SK-N-SH (cell line): ENCODE measurements around the gene CCDC69. TPM values are rescaled to one million over a fixed set of nuclear protein-coding genes. Genes with fewer than 3 reads are reported as not detected.

Source experiments
- CTCF ChIA-PET: fragments of 300-600, 350-600 bp; formaldehyde crosslinking; extraction: SDS; loops from one replicate; lab custom pipeline; 2021; lab: Yijun Ruan, JAX
- POLR2A ChIA-PET: fragments of 350-600 bp; sonication (Branson Sonifier 250); formaldehyde crosslinking; extraction: SDS; loops from one replicate; lab custom pipeline; 2020; ENCODE audit warnings: antibody characterized with exemption, inconsistent platforms; lab: Yijun Ruan, JAX
- DNase-seq: peaks from one replicate; pipeline ENCODE4 v3.0.0; 2012
- H2AFZ ChIP-seq: fragments of 200-600 bp; sonication (generic); 2 replicates; pipeline ENCODE4 v1.8.1; 2016; ENCODE audit warnings: antibody characterized with exemption, mild to moderate bottlenecking, low read depth
- H3F3A ChIP-seq: fragments of 200-600 bp; sonication (generic); replicated peaks from 2 replicates; pipeline ENCODE3; 2016; ENCODE audit warnings: antibody characterized with exemption, mild to moderate bottlenecking; ENCODE audit not compliant: insufficient read depth
- H3K27ac ChIP-seq, 2 experiments: fragments of 200-500 bp in 1 of 2; fragments of 200-600 bp in 1 of 2; sonication (Bioruptor generic) in 1 of 2; sonication (generic), shearing (Covaris generic) in 1 of 2; 2 replicates each; pipeline versions ENCODE4 v1.5.1 to v1.6.1; 2014 to 2016; ENCODE audit warnings: low read depth in 2 of 2, inconsistent platforms in 1 of 2, low read length in 1 of 2, mild to moderate bottlenecking in 1 of 2, mixed read lengths in 1 of 2
- H3K27me3 ChIP-seq: fragments of 200-600 bp; sonication (generic), shearing (Covaris generic); 2 replicates; pipeline ENCODE4 v1.6.1; 2016; ENCODE audit warnings: mixed run types; ENCODE audit not compliant: insufficient read depth
- H3K36me3 ChIP-seq, 2 experiments: fragments of 200-500 bp in 1 of 2; fragments of 200-600 bp in 1 of 2; sonication (Bioruptor generic) in 1 of 2; sonication (generic) in 1 of 2; replicated peaks in 1 of 2; 2 replicates each; pipeline versions ENCODE3 to v1.5.1; 2014 to 2016; ENCODE audit warnings: low read length in 1 of 2, mild to moderate bottlenecking in 1 of 2; ENCODE audit not compliant: insufficient read depth in 2 of 2, control insufficient read depth in 1 of 2
- H3K4me1 ChIP-seq, 2 experiments: fragments of 200-500 bp in 1 of 2; fragments of 200-600 bp in 1 of 2; sonication (Bioruptor generic) in 1 of 2; sonication (generic), shearing (Covaris generic) in 1 of 2; 2 replicates each; pipeline versions ENCODE4 v1.5.1 to v1.6.1; 2014 to 2016; ENCODE audit warnings: low read depth in 1 of 2, low read length in 1 of 2, mixed run types in 1 of 2; ENCODE audit not compliant: insufficient read depth in 2 of 2, control insufficient read depth in 1 of 2
- H3K4me2 ChIP-seq: fragments of 200-600 bp; sonication (generic), shearing (Covaris generic); 2 replicates; pipeline ENCODE4 v1.6.1; 2017; ENCODE audit warnings: mixed run types
- H3K4me3 ChIP-seq, 2 experiments: fragments of 200-500 bp in 1 of 2; fragments of 200-600 bp in 1 of 2; sonication (Bioruptor generic) in 1 of 2; sonication (generic), shearing (Covaris generic) in 1 of 2; 2 replicates each; pipeline versions ENCODE4 v1.5.1 to v1.8.1; 2014 to 2016; ENCODE audit warnings: low read depth in 2 of 2, inconsistent platforms in 1 of 2, low read length in 1 of 2, mild to moderate bottlenecking in 1 of 2, mixed read lengths in 1 of 2, moderate library complexity in 1 of 2
- H3K79me2 ChIP-seq: fragments of 200-600 bp; sonication (generic); 2 replicates; pipeline ENCODE4 v1.8.1; 2017; ENCODE audit warnings: mild to moderate bottlenecking; ENCODE audit not compliant: insufficient read depth
- H3K9ac ChIP-seq: fragments of 200-600 bp; sonication (generic); 2 replicates; pipeline ENCODE4 v1.6.1; 2017; ENCODE audit warnings: mixed run types
- H3K9me2 ChIP-seq: fragments of 200-600 bp; sonication (generic); 2 replicates; pipeline ENCODE4 v1.6.1; 2017; ENCODE audit warnings: mixed run types
- H3K9me3 ChIP-seq: fragments of 200-600 bp; sonication (generic); 2 replicates; pipeline ENCODE4 v1.6.1; 2017; ENCODE audit warnings: mixed run types, mild to moderate bottlenecking, moderate library complexity
- H4K20me1 ChIP-seq: fragments of 200-600 bp; sonication (generic); 2 replicates; pipeline ENCODE4 v1.6.1; 2017; ENCODE audit warnings: mild to moderate bottlenecking, mixed run types; ENCODE audit not compliant: insufficient read depth
- FOXJ3 ChIP-seq: sonication (generic); formaldehyde crosslinking; IDR thresholded peaks from 2 replicates; pipeline ENCODE4 v1.5.1; 2020; ENCODE audit warnings: mild to moderate bottlenecking, missing genetic modification reagents
- NRF1 ChIP-seq: IDR thresholded peaks from 2 replicates; pipeline ENCODE4 v1.6.1; 2012; ENCODE audit warnings: low read depth, mild to moderate bottlenecking, low read length
- POLR2AphosphoS5 ChIP-seq: IDR thresholded peaks from 2 replicates; pipeline ENCODE4 v1.6.1; 2012; ENCODE audit warnings: low read depth, low read length
- RAD21 ChIP-seq: IDR thresholded peaks from 2 replicates; pipeline ENCODE4 v1.6.1; 2012; ENCODE audit warnings: mild to moderate bottlenecking, low read length
- RXRA ChIP-seq: IDR thresholded peaks from 2 replicates; pipeline ENCODE4 v1.4.0; 2012; ENCODE audit warnings: low read depth, mild to moderate bottlenecking, borderline replicate concordance
- SIN3A ChIP-seq: IDR thresholded peaks from 2 replicates; pipeline ENCODE4 v1.6.1; 2012; ENCODE audit warnings: low read depth, mild to moderate bottlenecking, low read length, moderate library complexity, borderline replicate concordance
- TCF12 ChIP-seq: IDR thresholded peaks from 2 replicates; pipeline ENCODE4 v1.4.0; 2012
- TEAD4 ChIP-seq: IDR thresholded peaks from 2 replicates; pipeline ENCODE4 v1.4.0; 2012; ENCODE audit warnings: mild to moderate bottlenecking, borderline replicate concordance; ENCODE audit not compliant: insufficient read depth
- YY1 ChIP-seq: IDR thresholded peaks from 2 replicates; pipeline ENCODE4 v1.4.0; 2012; ENCODE audit warnings: low read depth, mild to moderate bottlenecking
- WGBS: methylation state at CpG from one replicate; pipeline ENCODE4 v1.1.6; 2017; ENCODE audit warnings: low lambda C conversion rate; 5-methylcytosine and 5-hydroxymethylcytosine counted together
- polyA plus RNA-seq, 3 experiments: library from polyadenylated mRNA; depleted of rRNA; stranded (reverse); fragments of >200 nt; gene quantifications; 2 replicates each; pipeline ENCODE4 v1.2.3, GENCODE V29; 2012
- TF ChIP-seq, protein P1 (sequence below): fragments of 150-350 bp; IDR thresholded peaks from 2 replicates; pipeline ENCODE4 v1.6.1; 2017; ENCODE audit warnings: antibody characterized with exemption, low read length, low read depth, borderline replicate concordance
- TF ChIP-seq, protein P2 (sequence below): IDR thresholded peaks from 2 replicates; pipeline ENCODE4 v1.4.0; 2012; ENCODE audit warnings: low read depth
- TF ChIP-seq, protein P3 (sequence below): IDR thresholded peaks from 2 replicates; pipeline ENCODE4 v1.6.1; 2012; ENCODE audit warnings: mild to moderate bottlenecking, low read depth, low read length, moderate library complexity
- TF ChIP-seq, protein P4 (sequence below): IDR thresholded peaks from 2 replicates; pipeline ENCODE4 v1.4.0; 2012; ENCODE audit warnings: low read depth, borderline replicate concordance
- TF ChIP-seq, protein P5 (sequence below): fragments of 200-600 bp; sonication (generic); IDR thresholded peaks from 2 replicates; pipeline ENCODE4 v1.6.1; 2017; ENCODE audit warnings: antibody characterized with exemption, mild to moderate bottlenecking, moderate library complexity

The CCDC69 gene
- polyA plus RNA-seq, 1 of the 3 experiments (the other 2 are of a cell fraction): 0.38 TPM

DNA sequence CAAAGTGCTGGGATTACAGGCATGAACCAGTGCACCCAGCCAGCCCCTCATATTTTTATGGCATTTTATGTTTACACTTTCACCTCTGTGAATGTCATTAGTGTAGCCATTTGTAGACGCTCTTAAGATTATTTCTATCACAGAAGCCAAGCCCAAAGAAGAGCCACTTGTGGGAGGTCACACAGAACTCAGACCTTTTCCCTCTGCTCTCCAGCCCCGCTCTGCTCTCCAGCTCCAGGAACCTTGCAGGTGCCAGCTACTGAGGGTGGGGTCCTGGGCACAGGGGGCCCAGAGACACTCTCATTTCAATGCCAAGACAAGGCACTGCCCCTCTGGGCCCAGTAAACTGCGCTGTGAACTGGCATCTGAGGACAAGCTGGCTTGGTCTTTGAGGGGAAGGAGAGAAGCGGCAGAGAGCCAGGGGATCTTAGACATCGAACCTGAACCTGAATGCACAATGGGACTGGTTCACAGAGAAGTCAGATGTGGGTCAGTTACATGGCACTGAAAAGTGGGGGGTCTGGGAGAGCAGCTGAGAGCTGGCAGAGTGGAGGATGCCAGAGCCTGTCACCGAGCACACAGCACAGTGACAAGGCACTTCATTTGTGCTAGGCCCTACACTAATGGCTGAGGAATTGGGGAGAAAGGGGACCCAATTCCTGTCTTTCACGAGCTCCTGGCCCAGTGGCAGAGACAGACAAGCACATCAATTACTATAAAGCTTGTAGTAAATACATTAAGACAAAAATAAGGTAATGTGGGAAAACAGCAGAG, 83.0 kb downstream of the CCDC69 start:
- Histone ChIP-seq H3K79me2 (peaks cover 8% of the 10 kb centered on the region; the same call in 1 of the 2 replicates), H3K27ac (no peak overlapping the region; a peak in 1 of 4 replicates), H3K4me1 (no peaks in the 10 kb centered on the region), H3K4me3 (no peak overlapping the region), H4K20me1 (no peaks in the 10 kb centered on the region; the same call in 1 of the 2 replicates), H3K9me2 (no peaks in the 10 kb centered on the region), H3K9ac (no peak overlapping the region), H3K4me2 (no peak overlapping the region), H3K9me3 (no peaks in the 10 kb centered on the region), H2AFZ (no peak overlapping the region), H3K36me3 (peaks cover 12 to 45% of the 10 kb centered on the region in 2 experiments), H3K27me3 (no peaks in the 10 kb centered on the region), H3F3A (no peaks in the 10 kb centered on the region)
- ChIA-PET CTCF (interaction anchor here (0.8 to 32.5 kb wide), 7 partner anchors 10 to 93 kb away, joined by 3 to 540 read pairs (median 10); no protein-coding TSS in a partner anchor), POLR2A (no interaction called here)
- 90% methylated on average over 7 of the region's 7 CpGs for WGBS
- TF ChIP-seq SIN3A: no peak
- TF ChIP-seq NRF1: no peak
- TF ChIP-seq POLR2AphosphoS5: no peak
- TF ChIP-seq, protein P1, sequence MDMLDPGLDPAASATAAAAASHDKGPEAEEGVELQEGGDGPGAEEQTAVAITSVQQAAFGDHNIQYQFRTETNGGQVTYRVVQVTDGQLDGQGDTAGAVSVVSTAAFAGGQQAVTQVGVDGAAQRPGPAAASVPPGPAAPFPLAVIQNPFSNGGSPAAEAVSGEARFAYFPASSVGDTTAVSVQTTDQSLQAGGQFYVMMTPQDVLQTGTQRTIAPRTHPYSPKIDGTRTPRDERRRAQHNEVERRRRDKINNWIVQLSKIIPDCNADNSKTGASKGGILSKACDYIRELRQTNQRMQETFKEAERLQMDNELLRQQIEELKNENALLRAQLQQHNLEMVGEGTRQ: no peak
- no peak for TF ChIP-seq YY1
- TF ChIP-seq RAD21: no peak
- TF ChIP-seq, protein P2, sequence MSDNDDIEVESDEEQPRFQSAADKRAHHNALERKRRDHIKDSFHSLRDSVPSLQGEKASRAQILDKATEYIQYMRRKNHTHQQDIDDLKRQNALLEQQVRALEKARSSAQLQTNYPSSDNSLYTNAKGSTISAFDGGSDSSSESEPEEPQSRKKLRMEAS: no peak
- TF ChIP-seq, protein P3, sequence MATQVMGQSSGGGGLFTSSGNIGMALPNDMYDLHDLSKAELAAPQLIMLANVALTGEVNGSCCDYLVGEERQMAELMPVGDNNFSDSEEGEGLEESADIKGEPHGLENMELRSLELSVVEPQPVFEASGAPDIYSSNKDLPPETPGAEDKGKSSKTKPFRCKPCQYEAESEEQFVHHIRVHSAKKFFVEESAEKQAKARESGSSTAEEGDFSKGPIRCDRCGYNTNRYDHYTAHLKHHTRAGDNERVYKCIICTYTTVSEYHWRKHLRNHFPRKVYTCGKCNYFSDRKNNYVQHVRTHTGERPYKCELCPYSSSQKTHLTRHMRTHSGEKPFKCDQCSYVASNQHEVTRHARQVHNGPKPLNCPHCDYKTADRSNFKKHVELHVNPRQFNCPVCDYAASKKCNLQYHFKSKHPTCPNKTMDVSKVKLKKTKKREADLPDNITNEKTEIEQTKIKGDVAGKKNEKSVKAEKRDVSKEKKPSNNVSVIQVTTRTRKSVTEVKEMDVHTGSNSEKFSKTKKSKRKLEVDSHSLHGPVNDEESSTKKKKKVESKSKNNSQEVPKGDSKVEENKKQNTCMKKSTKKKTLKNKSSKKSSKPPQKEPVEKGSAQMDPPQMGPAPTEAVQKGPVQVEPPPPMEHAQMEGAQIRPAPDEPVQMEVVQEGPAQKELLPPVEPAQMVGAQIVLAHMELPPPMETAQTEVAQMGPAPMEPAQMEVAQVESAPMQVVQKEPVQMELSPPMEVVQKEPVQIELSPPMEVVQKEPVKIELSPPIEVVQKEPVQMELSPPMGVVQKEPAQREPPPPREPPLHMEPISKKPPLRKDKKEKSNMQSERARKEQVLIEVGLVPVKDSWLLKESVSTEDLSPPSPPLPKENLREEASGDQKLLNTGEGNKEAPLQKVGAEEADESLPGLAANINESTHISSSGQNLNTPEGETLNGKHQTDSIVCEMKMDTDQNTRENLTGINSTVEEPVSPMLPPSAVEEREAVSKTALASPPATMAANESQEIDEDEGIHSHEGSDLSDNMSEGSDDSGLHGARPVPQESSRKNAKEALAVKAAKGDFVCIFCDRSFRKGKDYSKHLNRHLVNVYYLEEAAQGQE: no peak
- TF ChIP-seq TEAD4: no peak
- TF ChIP-seq TCF12: no peak
- TF ChIP-seq, protein P4, sequence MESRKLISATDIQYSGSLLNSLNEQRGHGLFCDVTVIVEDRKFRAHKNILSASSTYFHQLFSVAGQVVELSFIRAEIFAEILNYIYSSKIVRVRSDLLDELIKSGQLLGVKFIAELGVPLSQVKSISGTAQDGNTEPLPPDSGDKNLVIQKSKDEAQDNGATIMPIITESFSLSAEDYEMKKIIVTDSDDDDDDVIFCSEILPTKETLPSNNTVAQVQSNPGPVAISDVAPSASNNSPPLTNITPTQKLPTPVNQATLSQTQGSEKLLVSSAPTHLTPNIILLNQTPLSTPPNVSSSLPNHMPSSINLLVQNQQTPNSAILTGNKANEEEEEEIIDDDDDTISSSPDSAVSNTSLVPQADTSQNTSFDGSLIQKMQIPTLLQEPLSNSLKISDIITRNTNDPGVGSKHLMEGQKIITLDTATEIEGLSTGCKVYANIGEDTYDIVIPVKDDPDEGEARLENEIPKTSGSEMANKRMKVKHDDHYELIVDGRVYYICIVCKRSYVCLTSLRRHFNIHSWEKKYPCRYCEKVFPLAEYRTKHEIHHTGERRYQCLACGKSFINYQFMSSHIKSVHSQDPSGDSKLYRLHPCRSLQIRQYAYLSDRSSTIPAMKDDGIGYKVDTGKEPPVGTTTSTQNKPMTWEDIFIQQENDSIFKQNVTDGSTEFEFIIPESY: no peak
- no peak for TF ChIP-seq RXRA
- TF ChIP-seq, protein P5, sequence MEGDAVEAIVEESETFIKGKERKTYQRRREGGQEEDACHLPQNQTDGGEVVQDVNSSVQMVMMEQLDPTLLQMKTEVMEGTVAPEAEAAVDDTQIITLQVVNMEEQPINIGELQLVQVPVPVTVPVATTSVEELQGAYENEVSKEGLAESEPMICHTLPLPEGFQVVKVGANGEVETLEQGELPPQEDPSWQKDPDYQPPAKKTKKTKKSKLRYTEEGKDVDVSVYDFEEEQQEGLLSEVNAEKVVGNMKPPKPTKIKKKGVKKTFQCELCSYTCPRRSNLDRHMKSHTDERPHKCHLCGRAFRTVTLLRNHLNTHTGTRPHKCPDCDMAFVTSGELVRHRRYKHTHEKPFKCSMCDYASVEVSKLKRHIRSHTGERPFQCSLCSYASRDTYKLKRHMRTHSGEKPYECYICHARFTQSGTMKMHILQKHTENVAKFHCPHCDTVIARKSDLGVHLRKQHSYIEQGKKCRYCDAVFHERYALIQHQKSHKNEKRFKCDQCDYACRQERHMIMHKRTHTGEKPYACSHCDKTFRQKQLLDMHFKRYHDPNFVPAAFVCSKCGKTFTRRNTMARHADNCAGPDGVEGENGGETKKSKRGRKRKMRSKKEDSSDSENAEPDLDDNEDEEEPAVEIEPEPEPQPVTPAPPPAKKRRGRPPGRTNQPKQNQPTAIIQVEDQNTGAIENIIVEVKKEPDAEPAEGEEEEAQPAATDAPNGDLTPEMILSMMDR: no peak
- TF ChIP-seq FOXJ3 (CRISPR knock-in tag): no peak
- DNase-seq: no peak
